ENCODE results near the gene KIAA1755.
A peak's percentile ranks its signal among the peaks of the same experiment; 100 is the strongest.

Gene KIAA1755

DNA sequence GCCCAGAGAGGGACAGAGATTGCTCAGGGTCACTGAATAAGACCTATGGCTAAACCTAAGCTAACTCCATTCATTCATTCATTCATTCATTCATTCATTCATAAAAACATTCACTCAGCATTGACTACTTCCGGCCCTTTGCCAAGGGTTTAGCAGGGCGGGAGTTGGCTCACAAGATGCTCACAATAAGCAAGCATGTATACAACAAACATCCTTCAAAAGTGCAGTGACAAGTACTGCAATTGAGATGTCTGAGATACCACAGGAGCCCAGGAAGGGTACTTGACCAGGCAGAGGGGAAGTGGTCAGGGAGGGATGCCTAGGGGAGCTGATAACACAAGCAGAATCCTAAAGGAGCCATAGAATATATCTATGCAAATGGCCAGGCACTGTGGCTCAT is 18.2 kb upstream of the KIAA1755 start:
- no peaks in the 10 kb centered on the region for H3K36me3 ChIP-seq (replicated peaks)
- H3K4me3 ChIP-seq = no peak overlapping the region
- no peak for DNase-seq (ENCODE audit: low spot score in 2 of 2)
- H3K27me3 ChIP-seq (ENCODE audit: low read depth) = no peaks in the 10 kb centered on the region
- H3K4me1 ChIP-seq = peaks cover 3% of the 10 kb centered on the region; the same call in 1 of the 2 replicates
- no peaks in the 10 kb centered on the region; the same call in 1 of the 2 replicates for H3K9me3 ChIP-seq
- in situ Hi-C loops (cut with MboI; ENCODE audit: low sequenced_read_pairs) = no loop called here

DNA sequence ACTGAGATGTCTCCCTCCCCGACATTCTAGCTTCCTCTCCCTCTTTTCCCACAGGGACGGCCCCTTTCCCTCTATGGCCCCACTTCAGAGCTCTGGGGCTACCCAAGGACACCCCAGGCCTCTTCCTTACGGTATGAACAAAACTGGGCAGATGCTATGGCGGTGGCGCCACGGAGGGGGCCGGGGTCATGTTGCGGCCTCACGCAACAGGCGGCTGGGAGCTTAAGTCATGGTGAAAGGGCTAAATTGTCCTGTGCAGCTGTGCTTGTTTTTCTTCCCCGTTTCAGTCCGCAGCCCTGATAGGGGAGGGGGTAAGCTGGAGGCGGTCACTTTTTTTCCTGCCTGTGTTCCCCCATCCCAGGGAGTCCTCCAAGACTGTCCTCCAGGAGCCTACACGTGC is 17.6 kb upstream of the KIAA1755 start:
- Histone ChIP-seq H3K4me1 (peaks cover 3% of the 10 kb centered on the region; the same call in 1 of the 2 replicates), H3K36me3 (replicated peaks) (no peaks in the 10 kb centered on the region), H3K9me3 (no peaks in the 10 kb centered on the region; the same call in 1 of the 2 replicates), H3K4me3 (no peak overlapping the region), H3K27me3 (ENCODE audit: low read depth) (no peaks in the 10 kb centered on the region)
- in situ Hi-C loops (cut with MboI; ENCODE audit: low sequenced_read_pairs) = no loop called here
- no peak for DNase-seq (ENCODE audit: low spot score in 2 of 2)

DNA sequence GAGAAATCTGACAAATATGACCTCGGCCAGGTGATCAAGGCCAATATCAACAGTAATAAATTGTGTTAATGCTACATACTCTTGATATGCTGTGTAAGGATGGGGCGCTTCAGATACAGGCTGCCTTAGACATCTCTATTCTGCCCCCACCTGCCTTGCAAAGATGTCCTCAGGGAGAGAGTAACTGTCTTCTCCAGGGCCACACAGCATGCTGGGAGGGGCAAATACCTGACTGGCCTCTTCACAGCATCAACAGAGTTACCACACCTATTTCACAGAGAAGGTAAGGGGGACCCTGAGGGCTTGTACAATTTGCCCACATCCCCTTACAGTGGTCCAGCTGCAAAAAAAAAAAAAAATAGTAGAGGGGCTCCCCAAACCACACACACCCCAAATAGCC is 17.2 kb upstream of the KIAA1755 start:
- in situ Hi-C loops (cut with MboI; ENCODE audit: low sequenced_read_pairs) = no loop called here
- H3K4me3 ChIP-seq = no peak overlapping the region
- no peaks in the 10 kb centered on the region for H3K36me3 ChIP-seq (replicated peaks)
- no peaks in the 10 kb centered on the region for H3K27me3 ChIP-seq (ENCODE audit: low read depth)
- H3K9me3 ChIP-seq = no peaks in the 10 kb centered on the region; the same call in 1 of the 2 replicates
- peaks cover 3% of the 10 kb centered on the region; the same call in 1 of the 2 replicates for H3K4me1 ChIP-seq
- DNase-seq (ENCODE audit: low spot score in 2 of 2) = no peak

DNA sequence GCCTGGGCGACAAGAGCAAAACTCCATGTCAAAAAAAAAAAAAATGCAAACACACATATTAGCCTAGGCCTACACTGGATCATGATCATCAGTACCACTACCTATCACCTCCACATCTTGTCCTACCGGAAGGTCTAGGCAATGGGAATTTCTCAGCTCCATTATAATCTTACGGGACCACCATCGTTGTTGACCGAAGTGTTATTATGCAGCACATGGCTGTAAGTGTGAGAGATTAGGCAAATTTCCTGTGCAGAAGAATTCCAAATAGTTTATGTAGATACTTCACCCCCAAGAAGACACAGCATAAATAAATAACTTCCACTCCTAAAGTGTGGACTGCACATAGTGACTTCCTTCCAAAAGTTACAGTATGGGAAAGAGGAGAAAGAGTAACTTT is 16.8 kb upstream of the KIAA1755 start:
- Histone ChIP-seq H3K4me3 (no peak overlapping the region), H3K27me3 (ENCODE audit: low read depth) (no peaks in the 10 kb centered on the region), H3K9me3 (no peaks in the 10 kb centered on the region; the same call in 1 of the 2 replicates), H3K36me3 (replicated peaks) (no peaks in the 10 kb centered on the region), H3K4me1 (peaks cover 3% of the 10 kb centered on the region; the same call in 1 of the 2 replicates)
- in situ Hi-C loops (cut with MboI; ENCODE audit: low sequenced_read_pairs) = no loop called here
- DNase-seq (ENCODE audit: low spot score in 2 of 2) = no peak

DNA sequence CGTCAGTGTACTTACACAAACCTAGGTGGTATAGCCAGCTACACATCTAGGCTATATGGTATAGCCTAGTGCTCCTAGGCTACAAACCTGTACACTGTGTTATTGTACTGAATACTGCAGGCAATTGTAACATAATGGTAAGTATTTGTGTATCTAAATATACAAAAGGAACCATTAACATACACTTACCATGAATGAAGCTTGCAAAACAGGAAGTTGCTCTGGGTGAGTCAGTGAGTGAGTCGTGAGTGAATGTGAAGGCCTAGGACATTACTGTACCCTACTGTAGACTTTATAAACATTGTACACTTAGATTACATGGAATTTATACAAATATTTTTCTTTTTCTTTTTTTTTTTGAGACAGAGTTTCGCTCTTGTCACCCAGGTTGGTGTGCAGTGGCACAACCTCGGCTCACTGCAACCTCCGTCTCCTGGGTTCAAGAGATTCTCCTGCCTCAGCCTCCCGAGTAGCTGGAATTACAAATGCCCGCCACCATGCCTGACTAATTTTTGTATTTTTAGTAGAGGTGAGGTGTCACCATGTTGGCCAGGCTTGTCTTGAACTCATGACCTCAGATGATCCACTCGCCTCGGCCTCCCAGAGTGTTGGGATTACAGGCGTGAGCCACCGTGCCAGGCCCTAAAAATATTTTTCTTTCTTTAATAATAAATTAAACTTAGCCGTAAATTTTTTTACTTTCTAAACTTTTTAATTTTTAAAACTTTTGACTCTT is 15.4 kb upstream of the KIAA1755 start:
- H3K4me1 ChIP-seq = peaks cover 3% of the 10 kb centered on the region; the same call in 1 of the 2 replicates

DNA sequence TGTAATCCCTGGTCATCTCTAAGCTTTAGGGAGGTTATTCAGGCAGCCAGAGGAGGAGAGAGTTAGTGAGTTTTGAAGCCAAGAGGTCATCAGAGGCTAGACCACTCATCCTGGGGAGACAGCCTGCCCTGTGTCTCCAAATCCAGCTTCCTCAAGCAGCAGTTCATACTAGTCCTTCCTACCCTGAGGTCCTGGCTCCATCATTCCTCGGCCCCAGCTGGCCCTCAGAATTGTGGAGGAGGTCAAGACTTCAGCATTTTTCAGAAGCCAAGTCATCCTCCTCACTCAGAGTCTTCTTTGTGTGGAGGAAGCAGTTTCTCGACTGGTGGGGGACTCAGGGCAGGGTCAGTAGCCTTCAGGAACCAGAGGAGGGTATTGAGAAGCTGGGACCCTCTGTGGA is 12.4 kb upstream of the KIAA1755 start:
- Histone ChIP-seq H3K36me3 (replicated peaks) (no peaks in the 10 kb centered on the region), H3K9me3 (no peaks in the 10 kb centered on the region), H3K27me3 (ENCODE audit: low read depth) (no peaks in the 10 kb centered on the region), H3K4me1 (peaks cover 3% of the 10 kb centered on the region; the same call in 1 of the 2 replicates), H3K4me3 (no peak overlapping the region)
- in situ Hi-C loops (cut with MboI; ENCODE audit: low sequenced_read_pairs) = no loop called here
- no peak for DNase-seq (ENCODE audit: low spot score in 2 of 2)

More for the DNA sequence above, 15.4 kb upstream of the KIAA1755 start:
- in situ Hi-C loops (cut with MboI; ENCODE audit: low sequenced_read_pairs) = no loop called here
- Histone ChIP-seq H3K36me3 (replicated peaks) (no peaks in the 10 kb centered on the region), H3K27me3 (ENCODE audit: low read depth) (no peaks in the 10 kb centered on the region), H3K4me3 (no peak overlapping the region), H3K9me3 (no peaks in the 10 kb centered on the region; the same call in 1 of the 2 replicates)
- DNase-seq (ENCODE audit: low spot score in 2 of 2) = peak in 1 of 2 experiments; percentile 10

DNA sequence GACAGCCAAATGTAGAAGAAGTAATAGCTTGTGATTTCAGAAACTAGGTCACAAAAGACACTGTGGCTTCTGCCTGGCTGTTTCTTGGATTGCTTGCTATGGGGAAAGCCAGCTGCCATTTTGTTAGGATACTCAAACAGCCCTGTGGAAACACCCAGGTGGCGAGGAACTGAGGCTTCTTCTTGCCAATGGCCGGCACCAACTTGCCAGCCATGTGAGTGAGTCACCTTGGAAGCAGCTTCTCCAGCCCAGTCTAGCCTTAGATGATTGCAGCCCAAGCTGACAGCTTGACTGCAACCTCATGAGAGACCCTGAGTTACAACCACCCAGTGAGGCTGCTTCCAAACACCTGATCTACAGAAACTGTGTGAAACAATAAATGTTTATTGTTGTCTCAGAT is 11.9 kb upstream of the KIAA1755 start:
- H3K9me3 ChIP-seq = no peaks in the 10 kb centered on the region
- DNase-seq (ENCODE audit: low spot score in 2 of 2) = no peak
- no peaks in the 10 kb centered on the region for H3K36me3 ChIP-seq (replicated peaks)
- no peaks in the 10 kb centered on the region for H3K27me3 ChIP-seq (ENCODE audit: low read depth)
- in situ Hi-C loops (cut with MboI; ENCODE audit: low sequenced_read_pairs) = no loop called here
- peaks cover 3% of the 10 kb centered on the region; the same call in 1 of the 2 replicates for H3K4me1 ChIP-seq
- H3K4me3 ChIP-seq = no peak overlapping the region

DNA sequence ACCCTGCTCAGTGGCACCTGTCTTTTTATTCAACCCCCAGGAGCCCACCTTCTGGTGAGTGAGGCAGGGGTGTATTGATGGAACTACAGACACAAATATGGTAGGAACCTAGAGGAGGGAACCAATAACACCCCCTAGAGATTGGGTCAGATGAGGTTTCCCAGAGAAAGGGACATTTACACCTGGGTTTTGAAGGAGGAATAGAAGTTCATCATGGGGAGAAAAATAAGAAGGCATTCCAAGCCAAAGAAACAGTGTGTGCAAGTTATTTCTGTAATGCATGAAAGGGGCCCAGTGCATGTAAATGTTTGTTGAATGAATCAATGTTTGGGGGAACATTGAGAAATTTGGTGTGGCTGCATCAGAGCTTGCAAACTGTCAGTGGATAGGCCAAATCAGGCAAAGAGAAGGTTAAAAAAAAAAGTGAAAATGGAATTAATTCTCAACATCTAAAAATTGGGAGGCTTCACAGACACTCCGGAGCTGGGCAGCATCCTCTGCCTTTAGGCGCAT is 11.1 kb upstream of the KIAA1755 start:
- Histone ChIP-seq H3K27me3 (ENCODE audit: low read depth) (no peaks in the 10 kb centered on the region), H3K36me3 (replicated peaks) (no peaks in the 10 kb centered on the region), H3K9me3 (no peaks in the 10 kb centered on the region), H3K4me3 (no peak overlapping the region), H3K4me1 (peaks cover 3% of the 10 kb centered on the region; the same call in 1 of the 2 replicates)
- in situ Hi-C loops (cut with MboI; ENCODE audit: low sequenced_read_pairs) = no loop called here
- no peak for DNase-seq (ENCODE audit: low spot score in 2 of 2)

DNA sequence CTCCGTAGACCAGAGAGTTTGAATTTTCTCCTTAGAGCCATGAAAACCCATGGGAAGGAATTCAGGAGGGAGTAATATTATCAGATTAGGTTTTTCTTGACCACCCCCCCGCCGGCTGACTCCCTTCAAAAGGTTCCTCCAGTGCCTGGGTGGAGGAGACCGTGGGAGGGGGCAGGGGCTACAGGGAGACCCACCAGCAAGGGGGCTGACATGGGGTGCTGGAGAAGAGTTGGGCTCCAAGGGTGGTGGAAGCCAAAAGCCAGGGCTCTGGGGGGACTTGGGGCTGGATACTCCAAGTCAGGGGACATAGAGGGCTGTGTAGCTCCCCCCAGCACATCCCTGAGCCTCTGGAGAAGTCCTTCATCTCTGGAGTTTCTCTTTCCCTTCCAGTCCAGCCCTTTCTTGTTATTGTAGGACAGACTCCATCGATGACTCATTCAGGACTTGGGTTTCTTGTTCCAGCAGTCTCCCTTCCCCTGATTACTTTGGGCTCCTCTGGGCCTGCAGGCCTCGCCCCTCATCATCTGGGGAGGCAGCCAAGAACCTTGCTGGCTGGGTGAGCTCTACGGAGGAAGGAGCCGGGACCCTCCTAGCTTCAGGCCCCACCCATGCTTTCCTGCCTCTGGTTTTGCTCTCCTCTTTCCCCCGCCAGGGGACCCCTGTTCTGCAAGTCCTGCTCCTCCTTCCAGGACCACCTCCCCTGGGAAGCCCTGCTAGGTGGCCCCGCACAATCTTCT is 10.5 kb upstream of the KIAA1755 start:
- in situ Hi-C loops (cut with MboI; ENCODE audit: low sequenced_read_pairs) = no loop called here
- Histone ChIP-seq H3K9me3 (no peaks in the 10 kb centered on the region), H3K4me3 (no peak overlapping the region), H3K4me1 (peaks cover 3% of the 10 kb centered on the region; the same call in 1 of the 2 replicates), H3K36me3 (replicated peaks) (no peaks in the 10 kb centered on the region), H3K27me3 (ENCODE audit: low read depth) (0 out of 2 replicates have a peak, but pooled peaks cover 3% of the 10 kb centered on the region)
- DNase-seq (ENCODE audit: low spot score in 2 of 2) = no peak

DNA sequence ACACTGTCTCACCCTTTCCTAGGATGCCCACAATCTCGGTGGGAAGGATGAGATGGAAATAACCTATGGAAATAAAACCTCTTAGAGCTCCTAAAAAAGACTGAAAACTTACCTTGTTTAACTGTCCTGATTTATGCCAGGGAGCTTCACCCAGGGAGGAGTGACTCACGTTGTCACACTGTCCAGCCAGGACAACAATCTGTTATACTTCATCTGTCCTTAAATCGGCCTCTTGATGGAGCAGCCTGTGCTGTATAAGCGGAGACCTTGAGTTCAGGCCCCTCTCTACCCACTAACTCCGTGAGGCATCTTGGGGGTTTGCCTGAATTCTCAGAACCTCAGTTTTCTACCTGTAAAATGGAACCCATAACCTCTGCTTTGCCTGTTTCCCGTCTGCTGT is 9.2 kb upstream of the KIAA1755 start:
- H3K36me3 ChIP-seq (replicated peaks) = no peaks in the 10 kb centered on the region
- H3K4me1 ChIP-seq = no peaks in the 10 kb centered on the region
- H3K9me3 ChIP-seq = no peaks in the 10 kb centered on the region
- H3K4me3 ChIP-seq = no peak overlapping the region
- DNase-seq (ENCODE audit: low spot score in 2 of 2) = no peak
- in situ Hi-C loops (cut with MboI; ENCODE audit: low sequenced_read_pairs) = no loop called here
- H3K27me3 ChIP-seq (ENCODE audit: low read depth) = 0 out of 2 replicates have a peak, but pooled peaks cover 3% of the 10 kb centered on the region

DNA sequence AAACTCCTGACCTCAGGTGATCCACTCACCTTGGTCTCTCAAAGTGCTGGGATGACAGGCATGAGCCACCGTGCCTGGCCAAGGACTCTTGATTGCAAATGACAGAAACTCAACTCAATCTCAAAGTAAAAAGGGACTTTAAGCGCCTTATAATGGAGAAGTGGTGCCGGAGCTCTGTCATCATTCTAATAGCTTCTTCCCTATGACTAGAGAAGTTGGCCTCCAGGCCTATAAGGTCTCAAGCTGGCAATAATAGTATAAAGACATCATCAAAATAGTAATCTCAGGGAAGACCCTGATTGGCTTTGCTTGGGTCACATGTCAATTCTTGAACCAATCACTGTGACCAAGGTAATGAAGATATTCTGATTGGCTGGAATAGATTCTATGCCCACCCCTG is 8.5 kb upstream of the KIAA1755 start:
- H3K27me3 ChIP-seq (ENCODE audit: low read depth) = 0 out of 2 replicates have a peak, but pooled peaks cover 3% of the 10 kb centered on the region
- no peak overlapping the region for H3K4me3 ChIP-seq
- H3K36me3 ChIP-seq (replicated peaks) = no peaks in the 10 kb centered on the region
- no peaks in the 10 kb centered on the region for H3K9me3 ChIP-seq
- no peaks in the 10 kb centered on the region for H3K4me1 ChIP-seq
- DNase-seq (ENCODE audit: low spot score in 2 of 2) = no peak
- in situ Hi-C loops (cut with MboI; ENCODE audit: low sequenced_read_pairs) = no loop called here

DNA sequence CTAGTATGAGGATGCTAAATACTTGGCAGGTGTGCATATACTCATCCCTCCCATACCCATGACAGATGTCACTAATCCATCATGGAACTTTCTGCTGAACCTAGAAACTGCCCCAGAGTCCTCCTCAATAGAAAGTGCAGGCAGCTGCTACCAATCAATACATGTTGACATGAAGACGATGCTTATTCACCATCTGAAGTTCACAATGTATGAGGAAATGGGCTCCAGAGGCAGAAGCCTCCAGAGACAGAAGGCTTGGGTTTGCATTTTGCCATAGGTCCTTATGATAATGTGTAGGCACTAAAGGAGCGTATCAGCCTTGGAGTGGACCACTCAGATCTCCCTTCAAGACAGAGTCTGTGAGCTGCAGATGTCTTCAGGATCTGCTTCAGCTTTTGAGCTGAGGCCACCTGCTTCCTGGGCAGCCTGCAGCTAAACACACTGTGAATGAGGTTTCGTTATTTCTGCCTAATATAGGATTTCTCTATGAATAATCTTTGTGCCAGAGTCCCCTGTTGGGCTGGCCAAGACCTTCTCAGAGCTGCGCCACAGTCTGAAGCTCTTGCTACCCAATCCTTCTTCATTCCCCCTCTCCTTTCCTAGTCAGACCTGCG is 7.5 kb upstream of the KIAA1755 start:
- Histone ChIP-seq H3K27me3 (ENCODE audit: low read depth) (0 out of 2 replicates have a peak, but pooled peaks cover 6% of the 10 kb centered on the region), H3K9me3 (no peaks in the 10 kb centered on the region), H3K36me3 (replicated peaks) (no peaks in the 10 kb centered on the region), H3K4me1 (no peaks in the 10 kb centered on the region), H3K4me3 (no peak overlapping the region)
- no peak for DNase-seq (ENCODE audit: low spot score in 2 of 2)
- in situ Hi-C loops (cut with MboI; ENCODE audit: low sequenced_read_pairs) = no loop called here

DNA sequence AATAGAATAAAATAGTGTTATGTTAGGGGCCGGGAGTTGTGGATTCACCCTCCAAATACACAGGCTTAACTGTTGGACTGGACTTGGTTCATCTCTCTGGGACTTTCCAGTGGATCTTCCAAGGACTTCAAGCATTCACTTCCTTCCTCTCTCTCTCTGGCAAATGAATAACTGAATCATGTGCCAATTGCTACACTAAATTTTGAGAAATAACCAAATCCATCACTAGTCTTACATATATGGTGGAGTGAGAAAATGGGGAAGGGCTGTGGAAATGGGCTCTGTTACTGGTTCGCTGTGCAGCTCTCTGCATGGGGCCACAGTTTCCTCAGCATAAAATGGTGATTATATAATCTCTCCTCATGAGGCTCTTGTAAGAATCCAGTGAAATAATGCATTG is 6.8 kb upstream of the KIAA1755 start:
- H3K4me3 ChIP-seq = no peak overlapping the region
- H3K36me3 ChIP-seq (replicated peaks) = no peaks in the 10 kb centered on the region
- no peak for DNase-seq (ENCODE audit: low spot score in 2 of 2)
- 0 out of 2 replicates have a peak, but pooled peaks cover 6% of the 10 kb centered on the region for H3K27me3 ChIP-seq (ENCODE audit: low read depth)
- no peaks in the 10 kb centered on the region for H3K4me1 ChIP-seq
- in situ Hi-C loops (cut with MboI; ENCODE audit: low sequenced_read_pairs) = no loop called here
- no peaks in the 10 kb centered on the region for H3K9me3 ChIP-seq

All from HAP-1 (cell line).